Endothelial cell of umbilical vein (primary cell): ENCODE measurements around the gene MAP3K7CL. TPM values are rescaled to one million over a fixed set of nuclear protein-coding genes. Genes with fewer than 3 reads are reported as not detected.

Experiments
- BruUV-seq: library from RNA; stranded (reverse); fragments of 400-500 nt; replicated peaks from 2 replicates; lab custom pipeline; 2021; lab: Mats Ljungman, UMichigan
- CTCF ChIA-PET: fragments of 300-600, 350-600 bp; sonication (Branson Sonifier 250); formaldehyde crosslinking; loops from one replicate; lab custom pipeline; 2021; ENCODE audit warnings: antibody characterized with exemption, inconsistent platforms; lab: Charles Lee
- POLR2A ChIA-PET: fragments of 300-600, 350-600 bp; sonication (Branson Sonifier 250); formaldehyde crosslinking; loops from one replicate; lab custom pipeline; 2021; ENCODE audit warnings: antibody characterized with exemption, inconsistent platforms; lab: Charles Lee
- DNase-seq: peaks from one replicate; pipeline ENCODE4 v3.0.0-alpha.2; 2011; ENCODE audit warnings: low read depth, low spot score
- FAIRE-seq: peaks from 2 replicates; lab custom pipeline; 2011; peaks lifted over from hg19 to GRCh38; lab: Jason Lieb, UNC
- H2AFZ ChIP-seq: 2 replicates; pipeline ENCODE4 v1.6.0; 2012; ENCODE audit warnings: low read depth, low read length, control low read depth, inconsistent platforms
- H3K27ac ChIP-seq: 2 replicates; pipeline ENCODE4 v1.5.1; 2011; ENCODE audit warnings: low read depth, mild to moderate bottlenecking, control low read depth, low read length, moderate library complexity; ENCODE audit not compliant: insufficient read depth
- H3K27me3 ChIP-seq, 2 experiments: 2 replicates each; pipeline versions ENCODE4 v1.6.0 to v1.6.1; 2011; ENCODE audit warnings: low read length in 2 of 2, mixed read lengths in 1 of 2; ENCODE audit not compliant: control insufficient read depth in 2 of 2, insufficient read depth in 2 of 2
- H3K36me3 ChIP-seq, 2 experiments: 2 replicates in 1 of 2; 3 replicates in 1 of 2; pipeline ENCODE4 v1.5.1; 2011; ENCODE audit warnings: low read length in 2 of 2, mild to moderate bottlenecking in 1 of 2, moderate library complexity in 1 of 2; ENCODE audit not compliant: control insufficient read depth in 2 of 2, insufficient read depth in 2 of 2; ENCODE audit errors: extremely low read depth in 1 of 2
- H3K4me1 ChIP-seq: 3 replicates; pipeline ENCODE4 v1.5.1; 2011; ENCODE audit warnings: mild to moderate bottlenecking, low read length; ENCODE audit not compliant: control insufficient read depth, insufficient read depth; ENCODE audit errors: extremely low read depth
- H3K4me2 ChIP-seq: 2 replicates; pipeline ENCODE4 v1.6.1; 2011; ENCODE audit warnings: low read length, control low read depth, mixed read lengths; ENCODE audit not compliant: insufficient read depth
- H3K4me3 ChIP-seq, 3 experiments: fragments of 200-600 bp in 1 of 3; sonication (generic), shearing (Covaris generic) in 1 of 3; replicated peaks in 1 of 3; 2 replicates each; pipeline ENCODE4 v1.5.1; 2011 to 2016; ENCODE audit warnings: control low read depth in 3 of 3, low read length in 3 of 3, mild to moderate bottlenecking in 2 of 3, inconsistent platforms in 1 of 3, low read depth in 1 of 3, moderate library complexity in 1 of 3; ENCODE audit not compliant: insufficient read depth in 1 of 3
- H3K79me2 ChIP-seq: 2 replicates; pipeline ENCODE4 v1.6.0; 2012; ENCODE audit warnings: low read length, inconsistent platforms; ENCODE audit not compliant: control insufficient read depth, insufficient read depth
- H3K9ac ChIP-seq: replicated peaks from 2 replicates; pipeline ENCODE3; 2011; ENCODE audit warnings: low read length, control low read depth; ENCODE audit not compliant: insufficient read depth; ENCODE audit errors: extremely low read depth
- H3K9me1 ChIP-seq: replicated peaks from 3 replicates; pipeline ENCODE4 v1.6.0; 2011; ENCODE audit warnings: mild to moderate bottlenecking, low read length; ENCODE audit not compliant: control insufficient read depth, insufficient read depth; ENCODE audit errors: extremely low read depth
- H3K9me3 ChIP-seq: replicated peaks from 2 replicates; pipeline ENCODE4 v1.5.1; 2012; ENCODE audit warnings: low read length, inconsistent platforms; ENCODE audit not compliant: control insufficient read depth, insufficient read depth
- H4K20me1 ChIP-seq: replicated peaks from 2 replicates; pipeline ENCODE3; 2011; ENCODE audit warnings: mild to moderate bottlenecking, low read length; ENCODE audit not compliant: control insufficient read depth, insufficient read depth; ENCODE audit errors: extremely low read depth
- EZH2 ChIP-seq: IDR thresholded peaks from 2 replicates; pipeline ENCODE4 v1.6.1; 2012; ENCODE audit warnings: borderline replicate concordance, low read depth, mild to moderate bottlenecking, moderate library complexity, low read length, inconsistent platforms; ENCODE audit not compliant: severe bottlenecking
- GATA2 ChIP-seq: IDR thresholded peaks from 2 replicates; pipeline ENCODE4 v1.7.0; 2011; ENCODE audit warnings: low read depth, mild to moderate bottlenecking, moderate library complexity, mixed read lengths, low read length; ENCODE audit not compliant: insufficient read length, insufficient read depth
- MYC ChIP-seq: IDR thresholded peaks from one replicate; pipeline ENCODE4 v1.6.1; 2011; ENCODE audit warnings: mild to moderate bottlenecking, low read depth, low read length
- POLR2A ChIP-seq: IDR thresholded peaks from 2 replicates; pipeline ENCODE4 v1.6.1; 2012; ENCODE audit warnings: low read depth, mild to moderate bottlenecking, control low read depth, low read length
- POLR2AphosphoS5 ChIP-seq: IDR thresholded peaks from 2 replicates; pipeline ENCODE4 v1.6.1; 2012; ENCODE audit warnings: low read depth, mild to moderate bottlenecking, control low read depth, low read length, moderate library complexity; ENCODE audit not compliant: insufficient read depth
- dilution Hi-C: fragments of 300-500 bp; cut with MboI; formaldehyde crosslinking; loops from one replicate; pipeline ENCODE4 v1.15.0; 2019; ENCODE audit warnings: low sequenced_read_pairs; ENCODE audit not compliant: extremely low pct_ligation_motif_present
- intact Hi-C: fragments of 100-400 bp; cut with micrococcal nuclease; formaldehyde crosslinking; loops from one replicate; pipeline ENCODE4 v1.10.0; 2022
- polyA plus RNA-seq, 4 experiments: library from polyadenylated mRNA; depleted of rRNA in 3 of 4; stranded (reverse) in 3 of 4; unstranded in 1 of 4; fragments of >200 nt; gene quantifications; 2 replicates each; pipeline versions ENCODE4 v1.2.1 to v1.2.3, GENCODE V29; 2011 to 2012; ENCODE audit warnings: missing spikeins in 1 of 4
- total RNA-seq: library from RNA; stranded (reverse); gene quantifications from 2 replicates; pipeline ENCODE4 v1.2.3, GENCODE V29; 2021
- TF ChIP-seq, protein P1 (sequence below): IDR thresholded peaks from 2 replicates; pipeline ENCODE4 v1.6.1; 2011; ENCODE audit not compliant: insufficient read depth, insufficient read length

The MAP3K7CL gene
- total and polyA plus RNA-seq, 2 donors (not counting 3 experiments of a cell fraction or from before 2014, with no cell fraction given), result 6.1 to 8.1 TPM

DNA sequence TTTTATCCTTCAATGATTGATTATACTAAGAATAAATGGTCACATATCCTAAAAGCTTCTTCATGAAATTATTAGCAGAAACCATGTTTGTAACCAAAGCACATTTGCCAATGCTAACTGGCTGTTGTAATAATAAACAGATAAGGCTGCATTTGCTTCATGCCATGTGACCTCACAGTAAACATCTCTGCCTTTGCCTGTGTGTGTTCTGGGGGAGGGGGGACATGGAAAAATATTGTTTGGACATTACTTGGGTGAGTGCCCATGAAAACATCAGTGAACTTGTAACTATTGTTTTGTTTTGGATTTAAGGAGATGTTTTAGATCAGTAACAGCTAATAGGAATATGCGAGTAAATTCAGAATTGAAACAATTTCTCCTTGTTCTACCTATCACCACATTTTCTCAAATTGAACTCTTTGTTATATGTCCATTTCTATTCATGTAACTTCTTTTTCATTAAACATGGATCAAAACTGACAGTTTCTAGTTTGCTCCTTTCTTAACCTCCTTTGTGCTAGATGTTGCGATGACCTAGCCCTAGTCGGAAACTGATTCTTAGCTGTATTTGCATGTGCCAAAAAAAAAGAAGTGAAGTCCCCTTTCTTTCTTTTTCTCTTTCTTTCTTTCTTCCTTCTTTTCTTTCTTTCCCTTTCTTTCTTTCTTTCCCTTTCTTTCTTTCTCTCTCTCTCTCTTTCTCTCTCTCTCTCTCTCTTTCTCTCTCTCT is 45.1 kb downstream of the MAP3K7CL start:
- Histone ChIP-seq H3K79me2 (no peaks in the 10 kb centered on the region), H3K4me1 (peaks cover 26% of the 10 kb centered on the region), H3K27me3 (no peaks in the 10 kb centered on the region), H2AFZ (no peak overlapping the region), H3K9ac (peak overlapping the region; percentile 53), H3K36me3 (no peaks in the 10 kb centered on the region), H3K4me3 (peak overlapping the region in 1 of 3 experiments; percentile 10), H3K9me3 (no peaks in the 10 kb centered on the region), H3K9me1 (no peaks in the 10 kb centered on the region), H3K4me2 (peak overlapping the region; percentile 86), H4K20me1 (no peaks in the 10 kb centered on the region), H3K27ac (peak overlapping the region; percentile 63)
- intact Hi-C loops (loop anchor here (1.0 to 2.0 kb wide), 4 partner anchors 31 to 123 kb away; partner anchors contain the start of gene BACH1), dilution Hi-C loops (no loop called here)
- ChIA-PET POLR2A (no interaction called here), CTCF (interaction anchor here (1.3 to 4.2 kb wide), 5 partner anchors 12 to 173 kb away, joined by 3 to 23 read pairs (median 4); no protein-coding TSS in a partner anchor)
- FAIRE-seq (peak; percentile 86), DNase-seq (peak; percentile 98)
- TF ChIP-seq POLR2AphosphoS5 (peak; percentile 28), MYC (no peak)
- BruUV-seq, result no TSS peak

DNA sequence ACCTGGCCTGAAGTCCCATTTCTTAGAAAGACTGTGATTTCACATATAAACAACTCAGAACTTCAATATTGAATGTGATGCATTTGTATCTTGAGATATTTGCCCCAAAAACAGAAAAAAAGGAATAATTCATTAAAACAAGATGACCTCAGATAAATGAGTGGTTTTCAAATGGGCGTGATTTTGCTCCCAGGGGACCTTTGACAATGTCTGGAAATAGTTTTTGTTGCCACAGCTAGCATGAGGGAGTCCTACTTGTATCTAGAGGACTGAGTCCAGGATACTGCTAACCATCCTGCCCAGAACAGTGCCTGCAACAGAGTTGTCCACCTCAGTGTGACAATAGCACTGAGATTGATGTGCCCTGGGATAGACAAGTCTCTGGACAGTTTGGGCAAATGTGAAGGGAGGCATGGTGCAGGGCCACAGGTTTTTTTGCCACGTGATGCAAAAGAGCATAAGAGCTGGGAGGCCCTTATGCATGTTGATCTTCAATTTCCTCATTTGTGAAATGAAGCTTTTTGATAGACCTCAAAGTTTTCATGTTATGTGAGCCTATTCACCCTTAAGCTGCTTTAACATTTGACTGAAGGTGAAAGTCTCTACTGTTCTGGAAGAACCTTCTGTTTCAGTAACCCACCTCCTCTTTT is 46.2 kb downstream of the MAP3K7CL start:
- no peaks in the 10 kb centered on the region for H3K27me3 ChIP-seq
- H3K4me2 ChIP-seq, result no peak overlapping the region
- no peaks in the 10 kb centered on the region for H3K79me2 ChIP-seq
- TF ChIP-seq GATA2, result no peak
- TF ChIP-seq EZH2, result no peak
- no peak for TF ChIP-seq MYC
- TF ChIP-seq POLR2AphosphoS5, result no peak
- TF ChIP-seq, protein P1, sequence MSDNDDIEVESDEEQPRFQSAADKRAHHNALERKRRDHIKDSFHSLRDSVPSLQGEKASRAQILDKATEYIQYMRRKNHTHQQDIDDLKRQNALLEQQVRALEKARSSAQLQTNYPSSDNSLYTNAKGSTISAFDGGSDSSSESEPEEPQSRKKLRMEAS, result no peak
- no peak for TF ChIP-seq POLR2A
- DNase-seq (no peak), FAIRE-seq (no peak)
- no peaks in the 10 kb centered on the region for H4K20me1 ChIP-seq
- peaks cover 30% of the 10 kb centered on the region for H3K4me1 ChIP-seq
- BruUV-seq, result no TSS peak
- POLR2A ChIA-PET, result no interaction called here
- no peaks in the 10 kb centered on the region for H3K9me1 ChIP-seq
- no peak overlapping the region for H2AFZ ChIP-seq
- H3K9ac ChIP-seq, result no peak overlapping the region
- CTCF ChIA-PET, result interaction anchor here (2.2 to 4.2 kb wide), 3 partner anchors 12 to 172 kb away, joined by 9 to 23 read pairs (median 9); no protein-coding TSS in a partner anchor
- H3K36me3 ChIP-seq, result no peaks in the 10 kb centered on the region
- intact Hi-C loops (no loop called here), dilution Hi-C loops (no loop called here)
- H3K9me3 ChIP-seq, result no peaks in the 10 kb centered on the region
- H3K4me3 ChIP-seq, result no peak overlapping the region
- no peak overlapping the region for H3K27ac ChIP-seq
